Keratinocyte (primary cell): ENCODE data around the gene PTPRD.

Experiments used
- CTCF ChIP-seq, 3 experiments: IDR thresholded peaks in 1 of 3; conservative IDR thresholded peaks in 1 of 3; optimal IDR thresholded peaks in 1 of 3; 2 replicates in 2 of 3; 3 replicates in 1 of 3; pipeline versions ENCODE3 to v1.5.1; 2011; ENCODE audit warnings: low read length in 3 of 3, mild to moderate bottlenecking in 3 of 3, moderate library complexity in 2 of 3, control low read depth in 1 of 3, inconsistent platforms in 1 of 3; ENCODE audit not compliant: insufficient read depth in 2 of 3; ENCODE audit errors: extremely low read depth in 1 of 3
- EZH2 ChIP-seq: IDR thresholded peaks from one replicate; pipeline ENCODE4 v1.6.1; 2012; ENCODE audit warnings: inconsistent platforms, mild to moderate bottlenecking, low read length, moderate library complexity

- TF ChIP-seq CTCF (optimal IDR thresholded peaks at IDR 0.05 in 1 of 3, IDR thresholded peaks at IDR 0.05 in 1 of 3, conservative IDR thresholded peaks at IDR 0.05 in 1 of 3; ENCODE audit: extremely low read depth in 1 of 3, insufficient read depth in 2 of 3, low read length in 3 of 3) (no peak), EZH2 (no peak)
Measured at GRCh38 chr9:9792144-9792857, 820.5 kb downstream of the PTPRD start.
